ENCODE measurements around the gene SPI1.

DNA sequence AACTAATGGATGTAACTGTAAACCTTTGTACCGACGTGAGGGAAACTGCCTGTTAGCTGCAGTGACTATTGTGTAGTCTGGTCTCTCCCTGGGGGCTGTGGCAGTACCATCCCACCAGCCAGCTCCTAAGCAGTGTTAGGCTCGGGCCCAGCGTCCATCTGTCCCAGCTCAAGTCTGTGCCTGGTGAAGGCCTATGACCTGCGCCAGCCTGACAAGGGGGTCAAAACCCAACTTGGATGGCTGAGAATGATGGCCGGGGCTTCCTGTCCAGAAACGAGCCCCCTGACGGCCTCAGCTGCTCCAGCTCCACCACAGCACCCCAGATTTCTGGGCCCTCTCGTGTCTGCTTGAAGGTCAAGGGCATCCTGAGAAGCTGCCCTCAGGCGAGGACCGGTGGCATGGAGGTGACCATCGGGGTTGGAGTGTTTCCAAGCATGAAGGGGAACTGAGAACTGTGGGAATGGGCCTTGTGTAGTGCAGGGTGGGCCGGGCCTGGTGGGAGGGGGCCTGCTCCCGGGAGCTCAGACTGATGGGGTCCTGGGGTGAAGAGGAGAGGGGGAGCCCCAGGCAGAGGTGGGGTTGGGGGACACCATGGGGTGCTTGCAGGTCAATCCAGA is 14.3 kb upstream of the SPI1 start:
- TF ChIP-seq, protein P1, sequence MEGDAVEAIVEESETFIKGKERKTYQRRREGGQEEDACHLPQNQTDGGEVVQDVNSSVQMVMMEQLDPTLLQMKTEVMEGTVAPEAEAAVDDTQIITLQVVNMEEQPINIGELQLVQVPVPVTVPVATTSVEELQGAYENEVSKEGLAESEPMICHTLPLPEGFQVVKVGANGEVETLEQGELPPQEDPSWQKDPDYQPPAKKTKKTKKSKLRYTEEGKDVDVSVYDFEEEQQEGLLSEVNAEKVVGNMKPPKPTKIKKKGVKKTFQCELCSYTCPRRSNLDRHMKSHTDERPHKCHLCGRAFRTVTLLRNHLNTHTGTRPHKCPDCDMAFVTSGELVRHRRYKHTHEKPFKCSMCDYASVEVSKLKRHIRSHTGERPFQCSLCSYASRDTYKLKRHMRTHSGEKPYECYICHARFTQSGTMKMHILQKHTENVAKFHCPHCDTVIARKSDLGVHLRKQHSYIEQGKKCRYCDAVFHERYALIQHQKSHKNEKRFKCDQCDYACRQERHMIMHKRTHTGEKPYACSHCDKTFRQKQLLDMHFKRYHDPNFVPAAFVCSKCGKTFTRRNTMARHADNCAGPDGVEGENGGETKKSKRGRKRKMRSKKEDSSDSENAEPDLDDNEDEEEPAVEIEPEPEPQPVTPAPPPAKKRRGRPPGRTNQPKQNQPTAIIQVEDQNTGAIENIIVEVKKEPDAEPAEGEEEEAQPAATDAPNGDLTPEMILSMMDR (IDR thresholded peaks at IDR 0.05; ENCODE audit: insufficient read depth, low read depth, low read length) = no peak
- TF ChIP-seq EZH2 (IDR thresholded peaks at IDR 0.05; ENCODE audit: insufficient read depth, low read length) = no peak

Measured in astrocyte (in vitro differentiated cells and primary cell).